HG03432 (cell line): ENCODE results near the gene GPANK1.
A peak's percentile ranks its signal among the peaks of the same experiment; 100 is the strongest.
"Not testable (repeated sequence)": the region's sequence is repeated elsewhere in the genome, so short reads cannot be mapped to it uniquely, and the experiment has no call there.

Experiments used
- ATAC-seq: cut with Tn5 transposase; IDR thresholded peaks from one replicate; pipeline ENCODE4 v1.9.1; 2021; ENCODE audit warnings: mild to moderate bottlenecking, moderate library complexity; ENCODE audit not compliant: unreplicated experiment

GPANK1 gene

GRCh38 chr6:31664790-31665500 lies at the start of gene GPANK1:
Gene GPANK1, minus strand, starts transcription at chr6:31664997. Its CDS starts 519 bp downstream, at chr6:31664478.
- ATAC-seq = peak; percentile 33

DNA sequence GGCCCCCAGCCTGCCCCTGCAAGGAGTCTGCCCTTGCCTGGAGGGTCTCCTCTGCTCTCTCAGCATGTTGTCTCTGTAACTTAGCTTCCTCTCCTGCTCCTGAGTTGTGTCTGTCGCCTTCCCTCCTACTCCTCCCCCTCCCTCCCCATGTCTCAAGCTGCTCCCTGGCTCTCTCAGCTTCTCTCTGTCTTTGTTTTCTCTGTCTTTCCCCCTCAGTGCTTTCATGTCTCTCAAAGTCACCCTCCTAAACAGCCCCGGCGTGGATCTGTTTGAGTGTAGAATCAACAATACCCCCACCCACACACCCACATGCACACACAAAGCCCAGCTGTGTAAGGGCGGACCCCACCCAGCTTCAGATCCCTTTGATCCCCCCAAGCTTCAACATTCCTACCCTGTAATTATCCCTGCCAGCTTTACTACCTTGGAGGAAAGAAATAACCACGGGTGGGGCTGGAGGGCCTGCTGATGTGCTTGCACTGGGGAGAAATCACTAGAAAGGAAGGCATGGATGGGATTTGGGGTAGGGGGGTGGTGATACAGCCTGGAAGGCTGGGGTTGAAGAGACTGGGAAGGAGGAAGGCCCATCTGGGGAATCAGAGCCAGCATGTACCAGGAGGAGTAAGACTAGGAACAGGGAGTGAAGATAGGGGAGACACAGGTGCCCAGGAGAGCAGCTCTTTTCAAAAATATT lies 49.3 kb upstream of the GPANK1 start:
- no peak for ATAC-seq

GRCh38 chr6:31713465-31713864 lies 48.7 kb upstream of the GPANK1 start:
- no peak for ATAC-seq

- ATAC-seq = no peak
Observed at GRCh38 chr6:31712296-31712695, 47.5 kb upstream of the GPANK1 start.

- ATAC-seq = no peak
Observed at GRCh38 chr6:31711233-31711632, 46.4 kb upstream of the GPANK1 start.

- no peak for ATAC-seq
Observed at GRCh38 chr6:31710523-31711219, 45.9 kb upstream of the GPANK1 start.

- not testable (repeated sequence) for ATAC-seq
Observed at GRCh38 chr6:31709157-31709556, 44.4 kb upstream of the GPANK1 start.

DNA sequence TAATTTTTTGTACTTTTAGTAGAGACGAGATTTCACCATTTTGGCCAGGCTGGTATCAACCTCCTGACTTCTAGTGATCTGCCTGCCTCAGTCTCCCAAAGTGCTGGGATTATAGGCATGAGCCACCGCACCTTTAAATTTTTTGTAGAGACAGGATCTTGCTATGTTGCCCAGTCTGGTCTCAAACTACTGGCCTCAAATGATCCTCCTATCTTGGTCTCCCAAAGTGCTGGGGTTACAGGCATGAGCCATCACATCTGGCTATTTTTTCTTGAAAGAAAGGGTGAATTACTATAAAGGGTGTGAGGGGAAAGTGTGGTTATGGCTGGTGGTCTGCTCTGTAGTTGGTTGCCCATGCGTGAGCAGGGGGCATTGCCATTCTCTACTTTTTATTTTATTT lies 43.4 kb upstream of the GPANK1 start:
- no peak for ATAC-seq

DNA sequence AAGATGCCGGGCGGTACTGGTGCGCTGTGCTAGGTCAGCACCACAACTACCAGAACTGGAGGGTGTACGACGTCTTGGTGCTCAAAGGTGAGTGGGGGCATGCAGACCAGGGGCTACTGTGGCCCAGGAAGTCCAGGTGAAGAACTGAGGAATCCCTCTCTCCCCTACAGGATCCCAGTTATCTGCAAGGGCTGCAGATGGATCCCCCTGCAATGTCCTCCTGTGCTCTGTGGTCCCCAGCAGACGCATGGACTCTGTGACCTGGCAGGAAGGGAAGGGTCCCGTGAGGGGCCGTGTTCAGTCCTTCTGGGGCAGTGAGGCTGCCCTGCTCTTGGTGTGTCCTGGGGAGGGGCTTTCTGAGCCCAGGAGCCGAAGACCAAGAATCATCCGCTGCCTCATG lies 42.9 kb upstream of the GPANK1 start:
- no peak for ATAC-seq

GRCh38 chr6:31706599-31706998 lies 41.8 kb upstream of the GPANK1 start, which contains the start of gene LY6G6F:
Gene LY6G6F, plus strand, starts transcription at chr6:31706866. Its CDS starts 41 bp downstream, at chr6:31706907.
- no peak for ATAC-seq

DNA sequence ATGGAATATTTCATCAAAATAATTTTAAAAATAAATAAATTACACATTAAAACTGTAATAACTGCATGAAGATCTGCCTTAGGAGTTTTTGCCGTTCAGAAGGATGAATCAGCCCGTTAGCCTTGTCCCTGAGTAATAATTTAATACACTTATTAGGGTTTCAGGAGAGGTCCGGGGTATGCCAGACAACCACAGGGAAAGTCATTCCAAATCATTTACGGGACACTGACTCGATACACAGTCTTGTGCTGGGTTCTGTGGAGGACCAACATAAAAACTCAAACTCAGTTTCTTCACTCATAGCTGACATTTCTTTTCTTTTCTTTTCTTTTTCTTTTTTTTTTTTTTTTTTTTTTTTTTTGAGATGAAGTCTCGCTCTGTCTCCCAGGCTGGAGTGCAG lies 41.1 kb upstream of the GPANK1 start:
- no peak for ATAC-seq

GRCh38 chr6:31702819-31703716 lies 38.3 kb upstream of the GPANK1 start, which contains the start of gene ABHD16A:
Gene ABHD16A, minus strand, starts transcription at chr6:31703324. Its CDS starts 43 bp downstream, at chr6:31703281.
- peak; percentile 88 for ATAC-seq

- peak; percentile 3 for ATAC-seq
Observed at GRCh38 chr6:31702405-31702818, 37.6 kb upstream of the GPANK1 start.

DNA sequence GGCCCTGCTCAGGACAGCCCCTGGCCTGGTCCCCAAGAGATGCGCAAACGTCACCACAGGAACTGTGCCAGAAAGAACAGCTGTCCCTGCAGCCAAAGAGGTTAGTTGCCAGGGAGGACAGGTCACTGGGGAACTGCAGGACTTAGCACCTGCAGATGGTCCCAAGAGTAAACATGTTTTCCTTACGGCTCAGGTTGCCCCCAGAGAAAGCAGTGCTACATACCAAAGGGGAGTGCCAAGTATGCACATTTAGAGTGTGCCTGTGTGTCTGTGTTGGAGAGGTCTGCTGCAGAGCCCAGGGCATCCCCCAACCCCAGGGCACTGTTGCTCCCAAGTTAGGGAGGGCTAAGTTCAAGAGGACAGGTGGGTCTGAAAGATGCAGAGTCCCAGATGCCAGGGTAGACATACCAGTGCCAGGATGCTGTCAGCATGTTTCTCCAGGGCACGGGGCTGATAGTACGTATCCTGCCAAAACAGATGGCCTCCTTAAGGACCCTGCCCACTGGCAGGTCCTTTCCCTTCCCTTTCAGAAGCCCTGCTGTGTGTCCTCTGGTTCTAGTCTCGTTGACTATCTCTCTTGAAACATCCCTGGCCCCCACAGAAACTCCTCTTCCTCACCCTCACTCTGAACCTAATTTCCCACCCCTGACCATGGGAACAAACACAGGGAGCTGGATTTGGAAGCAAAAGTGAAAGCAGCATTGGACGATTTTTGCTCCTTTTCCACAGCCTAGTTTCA lies 37.0 kb upstream of the GPANK1 start:
- ATAC-seq = no peak

DNA sequence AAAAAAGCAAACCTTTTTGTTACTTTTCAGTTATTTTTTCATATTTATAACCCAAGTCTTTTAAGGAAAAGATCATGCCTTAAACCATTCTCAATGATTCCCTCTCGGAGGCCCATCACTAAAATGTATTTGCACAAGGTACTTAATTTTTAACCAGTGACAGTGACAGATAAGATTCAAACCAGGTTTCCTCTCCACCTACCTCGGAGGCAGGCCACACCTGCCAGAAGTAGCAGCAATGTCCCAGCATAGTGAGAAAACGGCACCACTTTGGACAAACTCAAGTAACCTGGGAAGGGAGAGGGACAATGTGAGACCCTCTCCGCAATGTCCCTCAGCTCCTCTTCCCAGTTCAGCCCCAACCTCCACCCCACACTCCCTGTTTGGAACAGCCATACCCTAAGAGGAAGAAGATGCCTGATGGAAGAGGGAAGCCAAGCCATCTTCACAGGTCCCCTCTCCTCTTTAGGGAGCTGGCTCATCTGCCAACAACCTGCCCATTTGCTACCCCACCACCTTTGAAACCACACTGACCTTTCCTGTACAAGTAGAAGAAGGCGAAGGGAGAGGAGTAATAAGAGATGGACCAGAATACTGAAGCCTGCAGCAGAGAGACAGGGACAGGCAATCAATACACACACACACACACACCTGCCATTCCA lies 36.1 kb upstream of the GPANK1 start:
- ATAC-seq = no peak

DNA sequence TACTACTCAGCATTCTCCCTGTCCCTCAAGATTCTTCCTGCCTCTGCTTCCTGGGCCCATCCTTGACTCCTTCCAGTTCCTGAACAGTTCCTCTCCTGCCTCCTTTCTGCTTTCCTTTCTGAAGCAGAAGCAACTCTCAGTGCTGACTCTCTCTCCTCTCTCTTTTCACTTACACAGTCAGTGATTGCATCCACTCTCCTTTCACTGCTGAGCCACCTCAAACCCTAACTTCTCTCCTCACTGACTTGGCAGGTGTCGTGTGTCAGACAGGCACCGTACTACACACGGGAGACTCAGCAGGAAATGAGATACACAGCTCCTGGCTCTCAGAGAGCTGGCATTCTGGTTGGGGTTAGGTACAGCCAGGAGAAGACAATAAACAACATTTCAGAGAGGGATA lies 32.8 kb upstream of the GPANK1 start:
- no peak for ATAC-seq

DNA sequence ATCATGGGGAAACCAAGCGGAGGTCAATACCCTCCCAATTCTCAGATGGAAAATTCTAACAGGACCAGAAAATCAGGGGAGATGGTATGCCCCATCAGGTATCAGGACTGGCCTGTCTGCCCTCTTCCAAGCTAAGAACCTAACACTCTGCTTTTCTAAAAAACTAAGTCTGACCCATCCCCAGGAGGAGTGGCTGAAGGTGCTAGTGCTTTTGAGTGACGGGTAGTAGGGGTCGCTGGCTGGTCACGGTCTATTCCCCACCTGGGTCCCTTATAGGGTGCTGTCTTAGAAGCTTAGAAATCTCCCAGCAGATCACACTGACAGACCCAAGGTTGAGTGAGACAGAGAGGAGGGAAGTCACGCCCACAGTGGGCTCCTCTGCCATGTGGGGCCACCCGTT lies 28.7 kb upstream of the GPANK1 start:
- no peak for ATAC-seq

DNA sequence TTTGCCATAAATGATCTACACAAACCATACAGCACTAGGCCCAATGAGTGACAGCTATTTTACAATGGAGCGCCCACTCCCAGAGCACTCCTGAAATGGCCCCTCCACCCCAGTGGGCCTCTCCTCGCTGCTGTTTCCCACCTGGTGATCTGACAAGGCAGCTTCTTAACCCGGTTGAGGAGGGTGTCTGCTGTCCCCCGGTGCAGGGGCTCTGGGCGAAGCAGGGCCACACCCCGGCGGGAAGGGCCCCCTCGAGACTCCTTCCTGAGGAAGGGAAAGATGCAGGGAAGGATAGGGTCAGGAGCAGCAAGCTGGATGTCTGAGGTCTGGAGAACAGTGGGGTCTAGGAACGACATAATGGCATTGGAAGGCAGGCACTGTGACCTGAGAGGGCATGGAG lies 28.1 kb upstream of the GPANK1 start:
- no peak for ATAC-seq

- ATAC-seq = no peak
Observed at GRCh38 chr6:31692353-31692752, 27.6 kb upstream of the GPANK1 start.
